Adipose tissue (tissue), 3 donors: Measurements from ENCODE around the gene LRP6. TPM values are rescaled to one million over a fixed set of nuclear protein-coding genes. Genes with fewer than 3 reads are reported as not detected.

Source experiments
- H3K27ac ChIP-seq: one replicate; pipeline ENCODE4 v1.5.1; 2013; ENCODE audit warnings: low read depth, low read length
- WGBS, 3 donors: extraction: QIAGEN DNeasy Blood & Tissue Kit; methylation state at CpG; one replicate each; pipeline ENCODE4 v1.1.7; 2013; 5-methylcytosine and 5-hydroxymethylcytosine counted together
- polyA plus RNA-seq, 3 donors: library from polyadenylated mRNA; stranded (reverse); fragments of 200-250 nt; gene quantifications; one replicate each; pipeline ENCODE4 v1.2.3, GENCODE V29; 2013
- donor health status: healthy with polysubstance abuse.
- donor health status: Bipolar disorder and iron deficiency.
- donor health status: healthy.

Gene LRP6
- polyA plus RNA-seq, 3 donors, result 5.2 to 9.0 (median 5.2) TPM

DNA sequence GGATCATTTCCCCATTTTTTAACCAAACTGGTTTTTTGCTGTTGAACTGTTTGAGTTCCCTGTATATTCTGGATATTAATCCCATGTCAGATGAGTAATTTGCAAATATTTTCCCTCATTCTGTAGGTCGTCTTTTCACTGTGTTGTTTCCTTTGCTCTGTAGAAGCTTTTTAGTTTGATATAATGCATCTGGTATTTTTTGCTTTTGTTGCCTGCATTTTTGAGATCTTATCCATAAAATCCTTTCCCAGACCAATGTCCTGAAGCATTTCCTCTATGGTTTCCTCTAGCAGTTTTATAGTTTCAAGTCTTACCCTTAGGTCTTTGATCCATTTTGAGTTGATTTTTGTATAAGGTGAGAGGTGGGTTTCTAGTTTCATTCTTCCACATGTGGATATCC, 71.3 kb downstream of the LRP6 start:
- WGBS, 3 donors, result 53 to 68% (median 61%) methylated on average over 1 of the region's 1 CpG
- no peak overlapping the region for H3K27ac ChIP-seq

GRCh38 chr12:12195081-12195480, 71.8 kb downstream of the LRP6 start:
- WGBS, 3 donors, result 91 to 96% (median 94%) methylated on average over 3 of the region's 3 CpGs
- H3K27ac ChIP-seq, result no peak overlapping the region

- 71 to 88% (median 78%) methylated on average over 2 of the region's 2 CpGs for WGBS, 3 donors
- no peak overlapping the region for H3K27ac ChIP-seq
These were observed 72.6 kb downstream of the LRP6 start for GRCh38 chr12:12194206-12194605.

- WGBS, 3 donors, result 84 to 92% (median 91%) methylated on average over 4 of the region's 4 CpGs
- no peak overlapping the region for H3K27ac ChIP-seq
These were observed 75.8 kb downstream of the LRP6 start for GRCh38 chr12:12191008-12191407.

DNA sequence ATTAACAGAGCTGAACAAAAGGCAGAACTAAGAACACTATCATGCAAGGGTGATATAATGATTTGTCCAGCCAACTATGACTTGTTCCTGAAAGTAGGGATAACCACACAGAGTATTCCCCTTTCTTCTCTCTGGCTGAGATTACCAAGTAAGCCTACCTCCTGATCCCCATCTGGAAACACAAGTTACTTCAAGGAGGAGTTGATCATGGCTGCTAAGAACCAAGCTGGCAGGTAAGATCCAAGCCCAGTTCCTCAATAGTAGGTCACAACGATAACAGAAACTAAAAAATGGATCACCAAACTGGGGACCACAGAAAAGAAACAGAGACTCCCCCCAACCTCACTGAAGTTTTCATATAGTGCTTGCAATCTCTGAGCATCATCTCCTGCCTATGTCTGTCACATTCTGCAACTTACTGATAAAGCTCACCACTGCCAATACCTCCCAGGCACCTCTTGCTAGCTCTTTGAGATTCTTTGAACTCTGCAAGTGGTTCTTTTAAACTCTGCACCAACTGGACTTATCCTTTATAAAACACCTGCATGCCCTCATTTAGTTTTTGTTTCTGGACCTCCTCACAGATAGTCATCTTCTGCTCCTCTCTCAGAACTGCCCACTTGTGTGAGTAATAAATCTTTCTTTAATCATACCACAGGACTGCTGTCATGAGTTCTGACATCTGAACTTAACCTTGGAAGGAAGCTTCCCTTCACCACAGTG, 76.6 kb downstream of the LRP6 start:
- H3K27ac ChIP-seq, result no peak overlapping the region
- WGBS, 3 donors, result 95 to 100% (median 96%) methylated on average over 1 of the region's 1 CpG

- no peak overlapping the region for H3K27ac ChIP-seq
- WGBS, 3 donors, result 73 to 86% (median 78%) methylated on average over 2 of the region's 2 CpGs
These were observed 81.4 kb downstream of the LRP6 start for GRCh38 chr12:12185414-12185813.

GRCh38 chr12:12182703-12183365, 84.0 kb downstream of the LRP6 start:
- WGBS, 3 donors, result 58 to 93% (median 90%) methylated on average over 1 of the region's 1 CpG
- H3K27ac ChIP-seq, result no peak overlapping the region

DNA sequence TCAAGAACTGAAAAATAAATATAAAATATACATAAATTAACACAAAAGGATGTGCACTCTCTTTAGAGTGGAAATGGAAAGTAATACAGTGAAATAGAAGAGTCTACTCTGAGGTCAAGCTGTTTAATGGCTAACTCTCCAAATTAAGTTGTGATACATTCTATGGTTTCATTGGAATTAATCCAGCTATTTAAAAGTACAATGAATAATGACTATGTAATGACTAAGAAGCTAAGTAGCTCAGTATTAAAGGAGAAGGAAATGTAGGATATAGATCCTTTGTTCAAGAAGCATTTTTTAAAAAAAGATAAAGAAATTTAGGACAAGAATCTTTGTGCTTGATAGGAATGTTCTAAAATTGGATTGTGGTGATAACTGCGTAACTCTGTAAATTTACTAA, 85.3 kb downstream of the LRP6 start:
- H3K27ac ChIP-seq, result no peak overlapping the region
- 94 to 100% (median 99%) methylated on average over 1 of the region's 1 CpG for WGBS, 3 donors

DNA sequence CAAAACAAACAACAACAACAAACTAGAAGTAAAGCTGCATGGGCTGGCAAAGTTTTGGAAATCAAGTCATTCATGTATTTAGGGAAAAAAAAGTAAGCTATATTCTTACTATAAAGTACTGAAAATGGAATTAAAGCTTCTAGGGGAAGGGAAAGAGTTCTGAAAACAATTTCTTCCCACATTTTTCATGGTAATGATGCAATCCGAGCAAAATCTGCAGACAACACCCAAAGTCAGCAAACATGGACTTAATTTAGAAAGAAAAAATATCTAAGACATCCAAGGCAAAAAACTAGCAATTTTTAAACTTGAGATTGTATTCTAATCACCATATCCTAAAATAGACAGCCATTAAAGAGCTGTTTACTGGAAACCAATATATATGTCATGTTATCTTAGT, 86.3 kb downstream of the LRP6 start:
- 59 to 80% (median 60%) methylated on average over 1 of the region's 1 CpG for WGBS, 3 donors
- no peak overlapping the region for H3K27ac ChIP-seq

DNA sequence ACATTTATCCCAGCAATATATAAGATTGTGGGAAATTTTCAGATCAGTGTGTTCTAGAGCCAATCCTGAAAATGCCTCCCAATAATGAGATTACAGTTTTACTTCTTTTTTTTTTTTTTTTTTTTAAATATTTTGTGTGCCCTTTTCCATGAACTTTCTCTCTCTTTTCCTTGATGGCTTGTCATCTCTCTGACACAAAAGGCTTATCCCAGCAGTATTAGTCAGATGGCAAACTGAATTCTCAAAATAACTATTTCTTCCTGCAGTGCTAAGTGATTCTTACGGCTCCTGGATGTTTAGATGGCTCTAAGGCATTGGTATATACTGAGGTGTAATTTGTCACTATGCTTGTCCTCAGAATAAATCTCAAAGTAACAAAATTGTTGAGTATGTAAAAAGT, 86.7 kb downstream of the LRP6 start:
- WGBS, 3 donors, result 0 to 54% (median 50%) methylated on average over 1 of the region's 1 CpG
- H3K27ac ChIP-seq, result no peak overlapping the region

- H3K27ac ChIP-seq, result no peak overlapping the region
- WGBS, 3 donors, result 60 to 71% (median 62%) methylated on average over 2 of the region's 2 CpGs
These were observed 88.3 kb downstream of the LRP6 start for GRCh38 chr12:12178559-12178958.

- WGBS, 3 donors, result 90 to 95% (median 91%) methylated on average over 3 of the region's 3 CpGs
These were observed 90.4 kb downstream of the LRP6 start for GRCh38 chr12:12176402-12176801.

GRCh38 chr12:12171991-12172511, 94.8 kb downstream of the LRP6 start:
- WGBS, 3 donors, result 44 to 61% (median 59%) methylated on average over 1 of the region's 1 CpG
- H3K27ac ChIP-seq, result no peak overlapping the region

More at GRCh38 chr12:12176402-12176801, 90.4 kb downstream of the LRP6 start:
- no peak overlapping the region for H3K27ac ChIP-seq

GRCh38 chr12:12167847-12168246, 99.0 kb downstream of the LRP6 start:
- H3K27ac ChIP-seq, result no peak overlapping the region
- WGBS, 3 donors, result 26 to 97% (median 91%) methylated on average over 1 of the region's 1 CpG

GRCh38 chr12:12166751-12167150, 100.1 kb downstream of the LRP6 start:
- no peak overlapping the region for H3K27ac ChIP-seq

DNA sequence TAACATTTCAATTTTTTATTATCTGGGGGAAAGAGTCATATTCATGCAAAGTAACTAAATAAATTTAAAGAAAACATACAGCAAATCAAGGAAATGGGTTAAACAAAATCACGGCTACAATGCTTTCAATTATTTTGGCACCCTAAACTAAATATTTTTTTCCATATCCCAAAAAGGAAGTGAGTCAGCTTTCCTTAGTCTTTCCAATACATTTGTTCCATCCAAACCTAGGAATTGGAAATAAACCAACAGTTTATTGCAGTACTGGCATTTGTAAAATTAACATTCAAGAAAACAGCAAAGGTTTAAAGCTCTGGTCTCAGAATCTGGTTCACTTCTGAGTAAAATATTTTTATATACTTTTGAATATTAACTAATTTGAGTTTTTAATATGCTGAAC, 106.9 kb downstream of the LRP6 start:
- WGBS, 3 donors, result 26 to 65% (median 34%) methylated on average over 1 of the region's 1 CpG
- H3K27ac ChIP-seq, result no peak overlapping the region

DNA sequence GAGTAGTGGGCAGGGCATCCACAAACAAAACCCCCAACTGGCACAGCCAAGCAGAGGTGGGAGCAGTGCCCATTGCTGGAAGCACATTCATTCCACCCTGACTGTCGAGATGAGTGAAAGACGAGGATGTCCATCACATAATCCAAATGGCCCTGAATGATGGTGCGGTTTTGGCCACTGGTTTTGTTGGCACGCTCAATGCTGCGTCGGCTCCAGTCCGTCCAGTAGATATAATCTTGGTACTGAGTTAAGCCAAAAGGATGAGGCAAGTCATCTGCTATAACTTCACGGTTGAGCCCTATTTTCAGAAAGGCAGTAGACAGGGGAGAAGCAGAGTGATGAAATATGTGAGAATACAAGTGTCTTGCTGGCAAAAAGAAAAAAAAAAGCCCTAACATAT, 108.0 kb downstream of the LRP6 start:
- H3K27ac ChIP-seq, result no peak overlapping the region
- 74 to 85% (median 78%) methylated on average over 8 of the region's 8 CpGs for whole genome bisulfite sequencing, 3 donors

DNA sequence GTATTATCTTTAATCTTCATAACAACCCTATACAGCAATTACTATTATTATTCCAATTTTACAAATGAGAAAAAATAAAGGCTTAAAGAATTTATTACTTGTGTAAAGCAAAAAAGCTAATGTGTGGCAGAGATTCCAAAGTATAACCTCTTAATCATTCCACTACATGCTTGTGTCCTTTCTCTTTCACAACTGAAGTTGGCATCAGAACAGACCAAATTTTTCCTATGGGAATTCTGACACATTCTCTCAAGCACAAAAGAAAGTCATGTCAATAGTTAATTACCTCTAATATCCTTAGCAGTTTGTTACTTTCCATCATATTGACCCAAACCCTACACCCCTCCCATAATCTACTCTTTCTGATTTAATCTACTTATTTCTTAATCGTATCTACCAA, 109.4 kb downstream of the LRP6 start:
- 69 to 84% (median 82%) methylated on average over 1 of the region's 1 CpG for WGBS, 3 donors
- no peak overlapping the region for H3K27ac ChIP-seq

GRCh38 chr12:12156828-12157227, 110.0 kb downstream of the LRP6 start:
- 63 to 96% (median 94%) methylated on average over 2 of the region's 2 CpGs for WGBS, 3 donors
- H3K27ac ChIP-seq, result no peak overlapping the region

DNA sequence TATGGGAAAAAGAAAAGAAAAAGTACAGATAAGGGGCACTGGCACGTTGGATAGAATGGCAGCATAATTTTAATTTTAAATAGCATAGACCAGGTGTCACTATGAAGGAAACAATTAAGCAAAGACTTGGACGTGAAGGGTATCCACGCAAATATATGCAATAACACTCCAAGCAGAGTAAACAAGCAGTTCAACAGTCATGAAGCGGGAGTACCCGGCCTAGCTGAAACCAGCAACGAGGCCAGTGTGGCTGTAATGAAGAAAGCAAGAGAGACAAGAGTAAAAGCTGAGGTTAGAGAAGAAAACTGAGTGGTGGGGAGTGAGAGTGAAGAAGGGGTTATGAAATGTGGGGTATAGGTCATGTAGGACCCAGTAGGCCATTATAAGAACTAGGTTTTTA, 110.7 kb downstream of the LRP6 start:
- H3K27ac ChIP-seq, result no peak overlapping the region
- WGBS, 3 donors, result 49 to 92% (median 84%) methylated on average over 6 of the region's 6 CpGs
